Astrocyte (in vitro differentiated cells and primary cell): Measurements from ENCODE around the gene APPL1.

Experiments used
- CTCF ChIP-seq: IDR thresholded peaks from 2 replicates; pipeline ENCODE4 v1.5.1; 2011; ENCODE audit warnings: low read depth, mild to moderate bottlenecking, inconsistent platforms, low read length, moderate library complexity; ENCODE audit not compliant: insufficient read depth
- EZH2 ChIP-seq: IDR thresholded peaks from 2 replicates; pipeline ENCODE4 v1.6.1; 2012; ENCODE audit warnings: mild to moderate bottlenecking, low read length, inconsistent platforms; ENCODE audit not compliant: insufficient read depth

- no peak for TF ChIP-seq CTCF
- no peak for TF ChIP-seq EZH2
Measured at GRCh38 chr3:57288403-57288802, 60.9 kb downstream of the APPL1 start.
